HT1080 (cell line): Measurements from ENCODE around the gene ZNF473. TPM values are rescaled to one million over a fixed set of nuclear protein-coding genes. Genes with fewer than 3 reads are reported as not detected.
A peak's percentile ranks its signal among the peaks of the same experiment; 100 is the strongest.

ENCODE experiments used
- DNase-seq: peaks from one replicate; pipeline ENCODE4 v3.0.0-alpha.2; 2015; ENCODE audit warnings: low read depth
- total RNA-seq: library from RNA; depleted of rRNA; stranded (reverse); fragments of >200 nt; shearing (Covaris generic); gene quantifications from 2 replicates; pipeline ENCODE4 v1.2.3, GENCODE V29; 2014

Gene ZNF473
- total RNA-seq, 1 experiment from 2014 or later = 10.4 TPM

DNA sequence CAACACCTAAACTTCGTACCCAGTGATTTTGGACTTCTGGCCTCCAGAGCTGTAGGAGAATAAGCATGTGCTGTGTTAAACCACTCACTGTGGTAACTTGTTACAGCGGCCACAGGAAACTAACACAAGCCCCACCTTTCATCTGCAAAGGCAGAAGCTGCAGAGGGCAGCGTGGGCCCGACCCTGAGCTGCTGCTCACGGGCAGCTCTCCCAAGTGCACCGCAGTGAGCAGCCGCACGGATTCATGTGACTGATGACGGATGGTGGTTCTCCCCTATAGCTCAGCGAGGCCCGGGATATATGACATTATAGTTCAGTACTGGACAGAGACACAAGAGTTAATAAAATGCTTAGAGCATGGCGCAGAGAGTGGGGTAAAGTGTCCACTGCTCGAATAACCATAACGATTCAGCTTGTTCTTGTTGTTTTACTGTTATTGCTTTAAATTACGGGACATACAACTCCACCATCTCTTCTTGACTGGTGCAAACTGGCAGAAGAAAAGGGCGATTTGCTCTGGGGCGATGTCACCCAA, 22.5 kb upstream of the ZNF473 start:
- DNase-seq = no peak

DNA sequence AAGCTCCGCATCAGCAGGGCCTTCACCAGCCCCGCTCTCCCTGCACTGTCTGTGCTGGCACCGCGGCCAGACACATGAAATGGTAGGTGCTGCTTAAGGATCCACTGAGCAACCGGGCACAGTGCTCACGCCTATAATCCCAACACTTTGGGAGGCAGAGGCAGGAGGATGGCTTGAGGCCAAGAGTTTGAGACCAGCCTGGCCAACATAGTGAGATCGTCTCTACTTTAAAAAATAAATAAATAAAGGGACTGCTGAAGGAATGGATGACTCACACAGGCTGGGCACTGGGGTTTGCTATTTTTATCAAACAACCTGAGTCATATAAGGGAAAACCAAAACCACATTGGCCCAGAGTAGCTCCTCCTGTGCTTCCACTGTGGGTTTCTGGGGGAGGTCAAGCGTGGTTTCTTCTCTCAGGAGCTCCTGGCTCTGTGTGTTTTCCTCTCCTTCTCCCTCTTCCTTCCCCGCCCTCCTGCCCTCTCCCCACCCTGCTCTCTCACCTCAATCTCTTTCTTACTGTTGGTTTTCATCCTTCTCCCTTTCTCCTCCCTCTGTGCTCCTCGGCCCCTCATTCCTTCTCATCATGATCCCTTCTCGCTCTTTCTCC, 21.9 kb upstream of the ZNF473 start:
- peak; percentile 98 for DNase-seq

DNA sequence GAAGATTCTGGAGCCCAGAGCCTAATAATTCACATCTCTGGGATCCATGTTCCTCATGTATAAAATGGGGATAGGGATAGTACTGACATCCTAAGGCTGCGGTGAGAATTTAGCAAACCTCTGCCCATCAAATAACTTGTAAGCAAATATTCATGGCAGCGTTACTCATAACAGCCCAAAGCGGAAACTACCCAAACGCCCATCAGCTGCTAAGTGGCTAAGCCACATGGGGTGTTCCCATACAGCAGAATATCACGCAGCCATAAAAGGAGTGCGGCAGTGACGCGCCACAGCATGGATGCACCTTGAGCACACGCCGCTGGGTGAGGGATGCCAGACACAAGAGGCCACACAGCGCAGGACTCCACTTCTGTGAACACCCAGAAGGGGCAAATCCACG, 20.4 kb upstream of the ZNF473 start:
- DNase-seq = no peak

DNA sequence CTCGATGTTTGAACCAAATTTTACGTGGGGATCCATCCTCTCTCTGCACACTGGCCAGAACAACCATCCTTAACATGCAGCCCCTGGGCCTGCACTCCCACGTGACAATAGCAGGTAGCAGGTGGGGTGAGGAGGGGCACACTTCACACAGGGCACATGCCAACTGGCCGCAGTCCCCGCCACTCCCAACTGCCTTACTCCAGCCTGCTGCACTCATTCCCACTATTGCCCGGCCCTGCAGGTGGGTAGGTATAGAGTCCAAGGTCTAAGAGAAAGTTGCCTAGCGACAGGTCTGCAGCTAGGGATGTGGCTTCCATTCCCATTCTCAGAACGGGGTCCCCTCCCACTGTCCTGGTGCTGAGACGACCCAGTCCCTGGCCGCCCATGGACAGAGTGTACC, 18.6 kb upstream of the ZNF473 start:
- DNase-seq = no peak

DNA sequence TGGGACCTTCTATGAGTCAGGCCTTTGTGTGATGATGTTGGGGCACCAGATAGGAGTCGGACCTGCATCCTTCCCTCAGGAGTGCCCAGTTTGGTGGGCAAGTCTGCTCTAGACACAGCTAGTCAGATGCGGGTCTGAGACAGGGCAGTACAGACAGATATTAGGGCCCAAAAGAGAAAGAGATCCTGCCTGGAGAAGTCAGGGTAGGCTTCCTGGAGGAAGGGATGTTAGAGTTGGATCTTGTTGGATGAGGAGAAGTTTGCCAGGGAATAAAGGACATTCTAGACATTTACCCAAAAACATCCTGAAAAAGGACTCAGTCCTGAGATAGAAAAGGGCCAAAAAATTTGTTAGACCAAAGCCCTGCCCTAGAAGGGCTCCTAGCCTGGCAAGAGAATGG, 17.9 kb upstream of the ZNF473 start:
- no peak for DNase-seq

DNA sequence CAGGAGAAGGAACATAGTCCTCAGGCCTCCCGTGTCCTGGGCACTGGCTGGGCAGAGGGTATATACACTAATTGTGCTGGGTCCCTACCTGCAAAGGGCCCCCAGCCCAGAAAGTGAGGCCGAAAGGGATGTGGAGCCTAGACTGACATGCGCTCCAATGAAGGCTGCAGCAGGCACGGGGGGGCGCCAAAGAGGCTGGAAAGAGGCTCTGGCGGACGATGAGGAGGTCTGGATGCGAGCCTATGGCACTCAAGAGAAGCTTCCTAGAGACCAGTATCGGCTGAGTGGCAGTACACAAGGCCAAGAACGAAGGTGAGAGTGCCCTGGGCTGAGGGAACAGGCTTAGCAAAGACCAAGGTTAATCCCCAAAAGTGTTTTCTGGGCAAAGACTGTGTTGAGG, 17.3 kb upstream of the ZNF473 start:
- no peak for DNase-seq

DNA sequence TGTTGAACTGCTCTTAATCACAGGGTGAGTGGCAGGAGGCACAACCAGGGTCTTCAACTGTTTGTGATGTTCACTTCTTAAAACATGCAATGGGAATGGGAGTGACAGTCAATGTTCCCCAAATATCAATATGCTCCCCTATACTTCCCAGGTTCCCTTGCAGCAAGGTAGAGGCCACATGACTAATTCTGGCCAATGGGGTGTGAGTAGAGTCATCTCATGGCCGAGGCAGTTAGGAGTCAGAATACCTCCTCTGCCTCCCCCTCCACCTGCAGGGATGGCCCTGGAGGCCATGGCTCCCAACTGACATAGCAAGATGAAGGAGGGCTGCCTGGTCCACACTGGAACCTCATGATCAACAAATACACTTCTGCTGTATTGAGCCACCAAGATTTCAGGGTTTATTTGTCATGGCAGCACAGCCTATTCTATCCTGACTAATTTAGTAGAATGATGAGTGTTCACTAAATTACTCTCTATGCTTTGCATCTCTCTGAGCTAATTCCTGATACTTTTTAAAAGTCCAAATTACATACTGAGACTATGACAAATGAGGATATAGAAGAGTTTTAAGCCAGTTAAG, 9.5 kb upstream of the ZNF473 start:
- DNase-seq = no peak

DNA sequence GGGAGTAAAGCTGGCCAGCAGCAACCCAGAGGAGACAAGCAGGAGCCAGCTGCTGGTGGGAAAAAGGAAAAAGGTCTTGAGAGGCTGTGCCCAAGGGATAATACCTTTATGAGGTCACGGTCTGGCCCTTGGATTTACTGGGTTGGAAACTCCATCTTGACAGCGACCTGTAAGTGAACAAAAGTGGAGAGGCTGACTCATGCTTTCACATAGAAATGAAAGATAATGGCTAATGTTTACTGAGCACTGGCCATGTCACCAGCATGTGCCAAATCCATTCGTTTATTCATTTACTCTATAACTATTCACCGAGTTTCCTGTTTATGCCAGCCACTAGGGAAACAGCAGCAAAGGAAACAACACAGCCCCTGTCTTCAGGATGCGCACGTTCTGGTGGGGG, 5.3 kb upstream of the ZNF473 start:
- no peak for DNase-seq

DNA sequence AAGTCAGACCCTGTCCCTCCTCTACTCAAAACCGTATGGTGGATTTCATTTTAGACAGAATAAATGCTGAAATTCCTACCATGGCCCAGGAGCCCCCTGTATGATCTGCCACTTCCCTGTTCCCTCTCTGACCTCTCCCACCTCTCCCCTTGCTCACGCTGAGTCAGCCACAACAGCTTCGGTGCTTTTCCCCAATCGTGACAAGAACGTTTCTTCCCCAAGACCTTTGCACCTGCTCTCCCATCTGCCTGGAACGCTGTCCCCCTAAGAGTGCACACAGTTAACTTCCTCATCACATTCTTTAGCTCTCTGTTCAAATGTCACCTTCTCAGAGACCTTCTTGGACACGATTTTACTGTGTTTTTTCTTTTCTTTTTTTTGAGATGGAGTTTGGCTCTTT, 3.0 kb upstream of the ZNF473 start:
- DNase-seq = no peak

DNA sequence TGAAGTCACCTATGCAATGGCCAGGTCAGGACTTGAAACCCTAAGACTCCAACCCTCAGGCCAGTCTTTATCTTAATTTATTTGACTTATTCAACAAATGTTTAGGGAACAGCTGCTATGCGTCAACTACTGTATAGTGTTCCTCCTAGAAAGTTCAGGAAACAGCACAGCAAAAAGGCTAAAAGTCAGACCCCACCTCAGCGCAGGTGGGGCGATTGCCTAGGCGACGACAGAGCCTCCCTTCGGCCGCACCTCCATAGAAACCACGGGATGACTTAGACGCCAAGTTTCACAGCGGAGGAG, 1.1 kb upstream of the ZNF473 start:
- no peak for DNase-seq

DNA sequence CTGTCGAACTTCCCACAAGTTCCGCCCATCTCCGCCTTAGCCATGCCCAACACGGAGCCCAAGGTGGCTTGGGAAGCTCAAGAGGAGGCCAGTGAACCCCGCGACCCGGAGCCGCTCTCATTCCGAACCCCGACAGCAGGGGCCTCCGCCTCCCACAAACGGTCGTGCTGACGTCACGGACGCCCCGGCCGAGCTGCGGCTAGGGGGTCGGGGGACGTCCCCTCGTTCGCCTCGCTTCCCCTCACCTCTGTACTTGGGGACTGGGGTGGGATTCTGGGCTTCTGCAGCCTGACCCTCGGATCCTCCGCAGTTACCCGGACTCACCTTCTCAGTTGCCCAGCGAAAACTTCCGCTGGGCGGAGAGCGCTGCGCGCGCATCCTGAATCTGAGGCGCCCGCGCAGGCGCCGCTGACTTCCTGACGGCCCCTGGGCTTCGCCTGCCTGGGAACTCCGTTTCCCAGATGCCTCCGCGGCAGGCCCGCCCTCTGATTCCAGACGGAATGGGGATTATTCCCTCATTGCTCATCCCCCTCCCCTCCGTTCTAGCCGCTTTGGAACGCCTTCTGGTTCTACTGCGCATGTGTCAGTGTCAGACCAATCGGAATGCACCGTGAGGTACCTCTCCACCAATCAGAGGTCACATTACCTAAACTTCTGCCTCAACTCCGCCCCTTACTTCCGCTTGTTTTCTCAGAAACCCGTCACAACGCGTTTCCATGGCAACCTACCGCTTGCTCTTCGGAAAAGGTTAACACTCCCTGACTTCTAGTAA, 597 bp upstream of the ZNF473 start, which contains the start of gene VRK3:
VRK3 (minus strand) TSS at position 351 of the 772 bp plus-strand sequence. CDS start 9,210 bp downstream, outside the sequence.
- DNase-seq = peak; percentile 99

DNA sequence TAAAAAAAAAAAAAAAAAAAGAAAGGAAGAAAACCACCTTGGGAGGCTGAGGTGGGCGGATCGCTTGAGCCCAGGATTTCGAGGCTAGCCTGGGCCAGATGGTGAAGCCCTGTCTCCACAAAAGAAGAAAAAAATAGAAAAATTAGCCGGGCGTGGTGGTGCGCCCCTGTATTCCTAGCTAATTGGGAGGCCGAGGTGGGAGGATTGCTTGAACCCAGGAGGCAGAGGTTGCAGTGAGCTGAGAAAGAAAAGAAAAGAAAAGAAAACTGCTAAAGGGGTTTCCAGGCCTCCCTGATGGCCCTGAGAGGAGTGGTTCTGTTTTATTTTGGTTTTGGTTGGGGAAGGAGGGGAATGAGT, 723 bp downstream of the ZNF473 start:
- DNase-seq = no peak

DNA sequence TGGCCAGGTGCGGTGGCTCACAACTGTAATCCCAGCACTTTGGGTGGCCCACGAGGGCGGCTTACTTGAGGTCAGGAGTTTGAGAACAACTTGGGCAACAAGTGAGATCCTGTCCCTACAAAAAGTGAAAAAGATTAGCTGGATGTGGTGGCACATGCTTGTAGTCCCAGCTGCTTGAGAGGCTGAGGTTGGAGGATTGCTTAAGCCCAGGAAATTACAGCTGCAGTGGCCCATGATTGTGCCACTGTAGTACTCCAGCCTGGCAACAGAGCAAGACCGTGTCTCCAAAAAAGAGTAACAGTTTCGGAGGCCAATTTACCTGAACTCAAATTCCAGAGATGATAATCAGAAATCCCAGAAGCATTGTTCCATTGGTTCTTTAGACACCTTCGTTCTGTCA, 4.4 kb downstream of the ZNF473 start:
- DNase-seq = no peak

DNA sequence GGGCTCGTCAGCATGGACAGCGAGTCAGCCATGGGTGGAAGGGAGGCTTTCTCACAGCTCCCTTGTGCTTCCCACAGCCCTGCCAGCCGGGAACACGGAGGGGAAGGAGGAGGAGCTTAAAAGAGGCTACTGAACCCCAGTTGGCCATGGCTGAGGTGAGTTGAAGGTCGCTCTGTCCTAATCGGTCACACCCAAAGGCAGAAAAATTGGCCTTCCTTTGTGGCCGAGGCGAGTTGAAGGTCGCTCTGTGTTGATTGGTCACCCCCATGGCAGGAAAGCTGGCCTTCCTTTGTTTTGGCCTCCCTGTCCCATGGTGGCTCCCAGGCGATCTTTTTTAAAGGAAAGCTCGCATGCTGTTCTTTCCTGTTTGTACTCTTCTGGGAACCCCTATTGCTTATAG, 5.1 kb downstream of the ZNF473 start:
- no peak for DNase-seq

DNA sequence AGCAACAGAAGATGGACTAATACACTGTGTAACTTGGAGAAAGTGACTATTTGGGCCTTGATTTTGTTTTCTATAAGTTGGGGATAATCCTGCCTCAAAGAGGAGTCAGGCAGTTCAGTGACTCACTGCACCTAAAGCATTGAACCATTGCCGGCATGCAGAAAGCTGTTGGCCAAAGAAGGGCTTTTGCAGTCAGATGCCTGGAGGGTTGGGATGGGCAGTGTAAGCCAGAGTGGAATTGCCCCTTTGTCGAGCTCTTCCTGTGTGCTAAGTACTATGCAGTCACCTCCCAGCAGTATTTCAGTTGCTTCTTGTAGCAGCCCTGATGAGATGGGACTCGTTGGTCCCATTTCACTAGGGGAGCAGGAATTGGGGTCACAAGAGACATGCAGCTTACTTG, 11.1 kb downstream of the ZNF473 start:
- no peak for DNase-seq

DNA sequence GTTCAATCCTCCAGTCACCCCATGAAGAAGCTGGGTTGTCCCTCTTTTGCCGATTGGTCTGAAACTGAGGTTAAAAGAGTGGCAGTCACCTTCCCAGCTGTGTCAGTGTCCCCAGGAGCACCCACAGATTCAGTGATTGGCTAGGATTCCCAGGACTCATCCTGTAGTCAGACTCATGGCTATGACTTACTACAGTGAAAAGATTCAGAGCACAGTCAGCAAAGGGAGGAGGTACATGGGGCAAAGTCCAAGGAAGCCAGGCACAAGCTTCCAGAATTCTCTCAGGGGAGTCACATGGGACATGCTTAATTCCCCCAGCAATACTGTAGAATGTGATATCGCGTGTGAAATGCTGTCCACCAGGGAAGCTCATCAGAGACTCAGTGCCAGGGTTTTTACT, 14.2 kb downstream of the ZNF473 start:
- DNase-seq = no peak

DNA sequence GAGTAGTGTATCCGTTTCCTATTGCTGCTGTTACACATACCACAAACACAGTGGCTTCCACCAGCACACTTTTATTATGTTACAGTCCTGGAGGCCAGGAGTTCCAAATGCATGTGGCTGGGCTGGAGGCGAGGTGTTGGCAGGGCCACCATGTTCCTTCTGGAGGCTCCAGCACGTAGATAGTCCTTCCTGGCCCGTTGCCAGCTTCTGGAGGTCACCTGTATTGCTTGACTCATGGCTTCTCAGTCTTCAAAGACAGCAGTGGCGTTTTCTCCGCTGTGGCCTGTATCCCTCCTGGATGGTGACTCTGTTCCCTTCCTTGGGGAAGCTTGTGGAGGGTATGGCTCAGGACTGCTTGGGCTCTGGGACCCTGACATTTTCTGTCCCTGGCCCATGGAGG, 15.2 kb downstream of the ZNF473 start:
- no peak for DNase-seq

DNA sequence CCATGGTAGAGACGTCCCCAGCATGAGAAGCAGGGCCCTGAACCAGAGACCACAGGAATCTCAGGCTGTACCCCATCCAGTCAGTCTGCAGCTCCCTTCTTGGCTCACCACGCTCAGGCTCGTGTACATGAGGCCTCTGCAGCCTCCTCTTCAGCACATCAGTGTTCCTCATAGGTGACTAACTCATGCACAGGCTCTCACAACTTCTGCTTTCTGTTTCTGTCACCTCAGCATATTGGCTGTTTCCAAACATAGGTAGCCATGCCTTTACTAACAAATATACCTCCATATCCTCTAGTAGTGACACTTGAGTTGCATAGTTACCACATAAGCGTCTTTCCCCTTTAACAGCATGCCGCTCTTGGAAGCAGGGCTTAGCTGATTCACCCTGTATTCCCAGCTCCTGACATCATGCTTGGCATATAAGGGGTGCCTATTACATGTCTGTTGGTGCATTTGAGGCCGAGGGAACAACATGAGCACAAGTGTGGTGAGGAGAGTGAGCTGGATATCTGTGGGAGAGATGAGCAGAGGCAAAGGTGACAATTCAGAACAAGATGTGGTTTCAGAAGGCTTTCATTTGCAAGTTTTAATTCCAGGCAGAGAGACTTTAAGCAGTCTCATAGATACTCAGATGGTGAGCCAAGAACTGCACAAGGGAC, 16.7 kb downstream of the ZNF473 start:
- no peak for DNase-seq

DNA sequence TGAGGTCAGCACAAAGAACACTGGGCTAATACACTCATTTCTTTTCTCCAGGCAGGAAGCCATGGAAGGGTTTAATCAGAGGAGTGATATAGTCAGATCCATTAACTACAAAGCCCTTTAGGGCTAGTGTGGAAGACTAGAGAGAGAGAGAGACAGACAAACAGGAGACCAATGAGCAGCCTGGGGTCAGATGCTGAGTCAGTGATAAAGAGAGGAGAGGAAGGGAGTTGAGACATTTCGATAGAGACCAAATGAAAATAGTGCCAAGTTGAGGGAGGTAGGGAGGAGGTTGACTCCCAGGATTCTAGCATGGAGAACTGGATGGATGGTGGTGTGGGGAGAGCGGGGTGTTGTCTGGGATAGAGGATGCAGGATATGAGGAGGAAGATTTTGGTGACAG, 18.2 kb downstream of the ZNF473 start:
- no peak for DNase-seq

DNA sequence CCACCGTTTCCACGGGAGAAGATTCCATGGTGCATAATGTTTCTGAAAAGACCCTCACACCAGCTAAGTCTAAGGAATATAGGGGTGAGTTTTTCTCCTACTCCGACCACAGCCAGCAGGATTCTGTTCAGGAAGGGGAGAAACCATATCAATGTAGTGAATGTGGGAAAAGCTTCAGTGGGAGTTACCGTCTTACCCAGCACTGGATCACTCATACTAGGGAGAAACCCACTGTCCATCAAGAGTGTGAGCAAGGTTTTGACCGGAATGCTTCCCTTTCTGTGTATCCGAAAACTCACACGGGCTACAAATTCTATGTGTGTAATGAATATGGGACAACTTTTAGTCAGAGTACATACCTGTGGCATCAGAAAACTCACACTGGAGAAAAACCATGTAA, 19.1 kb downstream of the ZNF473 start:
- DNase-seq = no peak

DNA sequence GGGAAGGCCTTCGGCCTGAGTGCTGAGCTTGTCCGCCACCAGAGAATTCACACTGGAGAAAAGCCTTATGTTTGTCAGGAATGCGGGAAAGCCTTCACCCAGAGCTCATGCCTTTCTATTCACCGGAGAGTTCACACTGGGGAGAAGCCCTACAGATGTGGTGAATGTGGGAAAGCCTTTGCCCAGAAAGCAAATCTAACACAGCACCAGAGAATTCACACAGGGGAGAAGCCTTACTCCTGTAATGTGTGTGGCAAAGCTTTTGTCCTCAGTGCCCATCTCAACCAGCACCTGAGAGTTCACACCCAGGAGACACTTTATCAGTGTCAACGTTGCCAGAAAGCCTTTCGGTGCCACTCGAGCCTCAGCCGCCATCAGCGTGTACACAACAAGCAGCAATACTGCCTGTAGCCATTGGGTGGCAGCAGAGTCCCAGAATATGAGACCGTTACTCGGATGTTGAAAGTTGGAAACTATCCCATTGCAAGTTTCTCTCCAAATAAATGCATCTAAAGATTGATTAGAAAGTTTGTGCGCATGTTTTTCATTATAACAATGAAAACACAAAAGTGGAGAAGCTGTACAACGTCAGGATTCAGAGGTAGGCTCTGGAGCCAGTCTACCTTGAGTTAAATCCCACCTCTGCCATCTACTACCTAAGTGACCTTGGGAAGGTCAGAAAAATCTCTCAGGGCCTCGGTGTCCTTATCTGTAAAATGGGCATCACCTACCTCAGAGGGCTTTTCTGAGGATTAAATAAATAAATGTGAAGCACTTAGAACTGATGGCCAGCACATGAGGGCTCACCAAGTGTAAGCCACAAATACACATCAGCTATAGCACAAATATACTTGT, 21.1 kb downstream of the ZNF473 start:
- no peak for DNase-seq
